Measurements from ENCODE around the gene PABPC4L. TPM values are rescaled to one million over a fixed set of nuclear protein-coding genes. Genes with fewer than 3 reads are reported as not detected.

Gene PABPC4L
- total RNA-seq (2021; ENCODE audit: unreplicated experiment) (not detected), Bru-seq, nascent RNA (not detected), BruChase-seq, experiment 1, labeled RNA remaining after a 2-hour chase (not detected), BruChase-seq, experiment 2, labeled RNA remaining after a 6-hour chase (not detected)
- polyA plus RNA-seq (2012; ENCODE audit: insufficient read length) = not detected
- long read RNA-seq = 0 reads

DNA sequence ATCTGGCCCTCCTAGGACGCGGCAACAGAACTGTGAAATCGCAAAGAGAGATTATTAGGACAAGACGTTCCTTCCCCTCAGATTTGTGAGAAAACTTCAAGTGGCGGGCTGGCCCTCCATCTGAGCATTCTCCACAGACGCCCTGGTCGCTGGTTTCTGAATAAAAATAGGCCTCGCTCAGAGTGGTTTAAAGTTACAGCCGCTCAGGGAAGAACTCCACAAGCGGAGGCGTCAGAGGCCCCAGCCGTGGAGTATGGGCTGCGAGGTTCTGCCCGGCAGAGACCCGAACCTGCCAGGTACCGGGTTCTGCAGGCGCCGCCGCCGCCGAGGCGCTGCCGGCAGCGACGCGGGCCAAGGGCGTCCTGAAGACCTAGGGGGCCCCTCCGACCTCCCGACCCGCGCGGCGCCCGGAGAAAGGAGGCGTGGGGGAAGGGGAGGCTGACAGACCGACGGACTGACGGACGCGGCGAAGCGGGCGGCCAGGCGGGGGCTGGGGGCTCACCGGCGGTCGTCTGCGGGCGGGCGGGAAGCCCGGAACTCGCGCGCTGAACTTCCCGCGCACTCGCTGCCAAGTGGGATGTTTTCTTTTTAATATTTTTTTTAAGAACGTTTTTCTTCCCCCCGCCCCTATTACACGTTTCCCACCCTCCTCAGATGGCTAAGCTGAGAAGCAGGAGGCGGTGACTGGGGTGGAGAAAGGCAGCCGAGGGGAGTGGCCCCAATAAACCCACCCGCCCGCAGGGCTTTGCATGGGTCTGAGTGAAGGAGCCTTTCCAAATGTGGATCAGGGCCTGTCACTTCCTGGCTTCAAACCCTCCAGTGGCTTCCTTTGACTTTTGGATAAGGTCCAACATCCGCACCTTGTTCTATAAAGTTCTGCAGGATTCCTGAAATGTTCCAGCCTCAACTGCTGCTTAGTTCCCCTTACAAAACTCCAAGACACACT, at the start of gene PABPC4L:
Gene PABPC4L (minus strand): TSS at position 574 of the 946 bp plus-strand sequence. CDS start 770 bp downstream, outside the sequence.
- Histone ChIP-seq H3K27me3 (ENCODE audit: control insufficient read depth, insufficient read depth, low read length) (no peaks in the 10 kb centered on the region), H3K9me3 (ENCODE audit: control insufficient read depth, insufficient read depth, low read depth, low read length) (no peaks in the 10 kb centered on the region), H3K4me1 (ENCODE audit: control insufficient read depth, insufficient read depth, low read length) (no peaks in the 10 kb centered on the region), H3K4me3 (ENCODE audit: low read depth in 2 of 2, low read length in 2 of 2) (no peak within 1 kb of the TSS), H3K27ac (ENCODE audit: low read length) (no peak within 1 kb of the TSS), H3K36me3 (ENCODE audit: control insufficient read depth, insufficient read depth, low read length) (no peaks in the 10 kb centered on the region)
- no TSS peak for BruUV-seq (replicated peaks)
- in situ Hi-C loops (cut with HindIII; ENCODE audit: low pct_unique_long_range_greater_than_20kb, low sequenced_read_pairs) = no loop called here
- ChIA-PET CTCF (no interaction called here), POLR2A (no interaction called here)
- no peak for ATAC-seq
- DNase-seq (ENCODE audit: low read depth, low spot score) = no peak
- intact Hi-C loops (cut with micrococcal nuclease; ENCODE audit: unreplicated experiment) = no loop called here
- TF ChIP-seq SIN3A (IDR thresholded peaks at IDR 0.05; ENCODE audit: borderline replicate concordance, insufficient read depth, low read depth, low read length) (no peak), TCF7L2 (IDR thresholded peaks at IDR 0.05; ENCODE audit: low read depth, low read length) (no peak), POLR2AphosphoS5 (IDR thresholded peaks at IDR 0.05; ENCODE audit: low read depth, low read length) (no peak)
- TF ChIP-seq, protein P1, sequence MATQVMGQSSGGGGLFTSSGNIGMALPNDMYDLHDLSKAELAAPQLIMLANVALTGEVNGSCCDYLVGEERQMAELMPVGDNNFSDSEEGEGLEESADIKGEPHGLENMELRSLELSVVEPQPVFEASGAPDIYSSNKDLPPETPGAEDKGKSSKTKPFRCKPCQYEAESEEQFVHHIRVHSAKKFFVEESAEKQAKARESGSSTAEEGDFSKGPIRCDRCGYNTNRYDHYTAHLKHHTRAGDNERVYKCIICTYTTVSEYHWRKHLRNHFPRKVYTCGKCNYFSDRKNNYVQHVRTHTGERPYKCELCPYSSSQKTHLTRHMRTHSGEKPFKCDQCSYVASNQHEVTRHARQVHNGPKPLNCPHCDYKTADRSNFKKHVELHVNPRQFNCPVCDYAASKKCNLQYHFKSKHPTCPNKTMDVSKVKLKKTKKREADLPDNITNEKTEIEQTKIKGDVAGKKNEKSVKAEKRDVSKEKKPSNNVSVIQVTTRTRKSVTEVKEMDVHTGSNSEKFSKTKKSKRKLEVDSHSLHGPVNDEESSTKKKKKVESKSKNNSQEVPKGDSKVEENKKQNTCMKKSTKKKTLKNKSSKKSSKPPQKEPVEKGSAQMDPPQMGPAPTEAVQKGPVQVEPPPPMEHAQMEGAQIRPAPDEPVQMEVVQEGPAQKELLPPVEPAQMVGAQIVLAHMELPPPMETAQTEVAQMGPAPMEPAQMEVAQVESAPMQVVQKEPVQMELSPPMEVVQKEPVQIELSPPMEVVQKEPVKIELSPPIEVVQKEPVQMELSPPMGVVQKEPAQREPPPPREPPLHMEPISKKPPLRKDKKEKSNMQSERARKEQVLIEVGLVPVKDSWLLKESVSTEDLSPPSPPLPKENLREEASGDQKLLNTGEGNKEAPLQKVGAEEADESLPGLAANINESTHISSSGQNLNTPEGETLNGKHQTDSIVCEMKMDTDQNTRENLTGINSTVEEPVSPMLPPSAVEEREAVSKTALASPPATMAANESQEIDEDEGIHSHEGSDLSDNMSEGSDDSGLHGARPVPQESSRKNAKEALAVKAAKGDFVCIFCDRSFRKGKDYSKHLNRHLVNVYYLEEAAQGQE (IDR thresholded peaks at IDR 0.05; ENCODE audit: insufficient read depth in 1 of 2, low read depth in 2 of 2, low read length in 1 of 2) = no peak
- TF ChIP-seq, protein P2, sequence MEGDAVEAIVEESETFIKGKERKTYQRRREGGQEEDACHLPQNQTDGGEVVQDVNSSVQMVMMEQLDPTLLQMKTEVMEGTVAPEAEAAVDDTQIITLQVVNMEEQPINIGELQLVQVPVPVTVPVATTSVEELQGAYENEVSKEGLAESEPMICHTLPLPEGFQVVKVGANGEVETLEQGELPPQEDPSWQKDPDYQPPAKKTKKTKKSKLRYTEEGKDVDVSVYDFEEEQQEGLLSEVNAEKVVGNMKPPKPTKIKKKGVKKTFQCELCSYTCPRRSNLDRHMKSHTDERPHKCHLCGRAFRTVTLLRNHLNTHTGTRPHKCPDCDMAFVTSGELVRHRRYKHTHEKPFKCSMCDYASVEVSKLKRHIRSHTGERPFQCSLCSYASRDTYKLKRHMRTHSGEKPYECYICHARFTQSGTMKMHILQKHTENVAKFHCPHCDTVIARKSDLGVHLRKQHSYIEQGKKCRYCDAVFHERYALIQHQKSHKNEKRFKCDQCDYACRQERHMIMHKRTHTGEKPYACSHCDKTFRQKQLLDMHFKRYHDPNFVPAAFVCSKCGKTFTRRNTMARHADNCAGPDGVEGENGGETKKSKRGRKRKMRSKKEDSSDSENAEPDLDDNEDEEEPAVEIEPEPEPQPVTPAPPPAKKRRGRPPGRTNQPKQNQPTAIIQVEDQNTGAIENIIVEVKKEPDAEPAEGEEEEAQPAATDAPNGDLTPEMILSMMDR (IDR thresholded peaks at IDR 0.05) = no peak

DNA sequence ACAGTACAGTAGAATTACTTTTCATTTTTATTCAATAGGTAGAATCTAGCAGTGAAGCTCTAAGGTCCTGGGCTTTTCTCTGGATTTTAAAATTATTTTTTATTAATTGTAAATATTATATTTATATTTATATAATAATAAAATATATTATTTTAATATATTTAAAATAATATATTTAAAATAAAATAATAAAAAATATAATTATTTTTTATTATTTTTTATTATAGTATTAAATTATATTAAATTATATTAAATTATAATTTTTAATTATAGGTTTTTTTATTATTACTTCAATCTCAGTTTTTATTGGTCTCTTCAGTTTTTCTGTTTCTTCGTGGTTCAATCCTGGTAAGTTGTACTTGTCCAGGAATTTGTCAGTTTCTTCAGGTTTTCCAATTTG, 49.7 kb upstream of the PABPC4L start:
- Histone ChIP-seq H3K9me3 (ENCODE audit: control insufficient read depth, insufficient read depth, low read depth, low read length) (no peaks in the 10 kb centered on the region), H3K4me3 (ENCODE audit: low read depth in 2 of 2, low read length in 2 of 2) (no peak overlapping the region), H3K27me3 (ENCODE audit: control insufficient read depth, insufficient read depth, low read length) (no peaks in the 10 kb centered on the region), H3K27ac (ENCODE audit: low read length) (no peak overlapping the region), H3K4me1 (ENCODE audit: control insufficient read depth, insufficient read depth, low read length) (no peaks in the 10 kb centered on the region), H3K36me3 (ENCODE audit: control insufficient read depth, insufficient read depth, low read length) (no peaks in the 10 kb centered on the region)
- ATAC-seq (no peak), DNase-seq (ENCODE audit: low read depth, low spot score) (no peak)
- intact Hi-C loops (cut with micrococcal nuclease; ENCODE audit: unreplicated experiment) = no loop called here
- ChIA-PET CTCF (no interaction called here), POLR2A (no interaction called here)
- TF ChIP-seq TCF7L2 (IDR thresholded peaks at IDR 0.05; ENCODE audit: low read depth, low read length) (no peak), SIN3A (IDR thresholded peaks at IDR 0.05; ENCODE audit: borderline replicate concordance, insufficient read depth, low read depth, low read length) (no peak)
- TF ChIP-seq, protein P2 (IDR thresholded peaks at IDR 0.05) = no peak
- TF ChIP-seq, protein P1 (IDR thresholded peaks at IDR 0.05; ENCODE audit: insufficient read depth in 1 of 2, low read depth in 2 of 2, low read length in 1 of 2) = no peak
- no TSS peak for BruUV-seq (replicated peaks)
- in situ Hi-C loops (cut with HindIII; ENCODE audit: low pct_unique_long_range_greater_than_20kb, low sequenced_read_pairs) = no loop called here
